Esophagus muscularis mucosa (tissue), 4 donors: ENCODE results near the gene OR52N2. TPM values are rescaled to one million over a fixed set of nuclear protein-coding genes. Genes with fewer than 3 reads are reported as not detected.
A peak's percentile ranks its signal among the peaks of the same experiment; 100 is the strongest.

Experiments
- DNase-seq: peaks from one replicate; pipeline ENCODE4 v3.0.0-alpha.2; 2017; ENCODE audit errors: extremely low spot score
- H3K27ac ChIP-seq, 4 donors: fragments of 200-600 bp; sonication (generic); replicated peaks in 1 of 4; 1 replicate in 3 of 4; 2 replicates in 1 of 4; pipeline ENCODE4 v1.5.1; 2016 to 2019; ENCODE audit warnings: mild to moderate bottlenecking in 1 of 4
- H3K27me3 ChIP-seq, 4 donors: fragments of 200-600 bp; sonication (generic); one replicate each; pipeline versions ENCODE4 v1.5.1 to v1.6.0; 2016 to 2019
- H3K36me3 ChIP-seq, 4 donors: fragments of 200-600 bp; sonication (generic); one replicate each; pipeline ENCODE4 v1.5.1; 2016 to 2019
- H3K4me1 ChIP-seq, 4 donors: fragments of 200-600 bp; sonication (generic); one replicate each; pipeline ENCODE4 v1.5.1; 2016 to 2019
- H3K4me3 ChIP-seq, 4 donors: fragments of 200-600 bp; sonication (generic); 1 replicate in 2 of 4; 2 replicates in 2 of 4; pipeline ENCODE4 v1.5.1; 2016 to 2019; ENCODE audit warnings: mild to moderate bottlenecking in 4 of 4, moderate library complexity in 1 of 4
- H3K9me3 ChIP-seq, 4 donors: fragments of 200-600 bp; sonication (generic); 1 replicate in 3 of 4; 2 replicates in 1 of 4; pipeline ENCODE4 v1.5.1; 2016 to 2019
- CTCF ChIP-seq, 3 experiments: fragments of 200-600 bp in 2 of 3; fragments of 450-650 bp in 1 of 3; sonication (generic) in 2 of 3; IDR thresholded peaks; one replicate each; pipeline ENCODE4 v1.5.1; 2017 to 2019; ENCODE audit warnings: antibody characterized with exemption in 3 of 3, mild to moderate bottlenecking in 2 of 3, moderate library complexity in 1 of 3
- EP300 ChIP-seq: sonication (generic); formaldehyde crosslinking; IDR thresholded peaks from one replicate; pipeline ENCODE4 v1.6.1; 2017; ENCODE audit warnings: antibody characterized with exemption
- POLR2A ChIP-seq: fragments of 450-650 bp; IDR thresholded peaks from one replicate; pipeline ENCODE4 v1.6.1; 2017; ENCODE audit warnings: antibody characterized with exemption, moderate library complexity, mild to moderate bottlenecking, low read depth
- POLR2AphosphoS5 ChIP-seq, 2 donors: sonication (generic); formaldehyde crosslinking; IDR thresholded peaks; one replicate each; pipeline ENCODE4 v1.6.1; 2017; ENCODE audit warnings: antibody characterized with exemption in 2 of 2
- WGBS: methylation state at CpG from one replicate; pipeline ENCODE4 v1.1.5; 2018; 5-methylcytosine and 5-hydroxymethylcytosine counted together
- intact Hi-C: fragments of 100-400 bp; cut with DNase I; formaldehyde crosslinking; loops from one replicate; pipeline ENCODE4 v1.15.1; 2023
- total RNA-seq, 4 donors: library from RNA; depleted of rRNA; stranded (reverse); fragments of >200 nt; gene quantifications; one replicate each; pipeline versions ENCODE4 v1.1.0 to v1.2.1, GENCODE V29; 2016

The OR52N2 gene
- total RNA-seq, 4 donors from 2014 or later, result not detected

GRCh38 chr11:5803982-5804381 is 4.7 kb upstream of the OR52N2 start:
- TF ChIP-seq CTCF (IDR thresholded peaks at IDR 0.05), result no peak
- TF ChIP-seq POLR2AphosphoS5 (IDR thresholded peaks at IDR 0.05), result no peak
- TF ChIP-seq EP300, result no peak
- no peak for TF ChIP-seq POLR2A
- peaks cover 0 to 3% (median 0%) of the 10 kb centered on the region in 4 donors for H3K9me3 ChIP-seq
- H3K27ac ChIP-seq, result no peak overlapping the region
- WGBS, result 80% methylated on average over 5 of the region's 5 CpGs
- no peak for DNase-seq
- no peaks in the 10 kb centered on the region for H3K36me3 ChIP-seq
- intact Hi-C loops, result loop anchor here (10.0 kb wide), 2 partner anchors 119 to 199 kb away; partner anchors contain the start of genes TRIM22 and TRIM5
- no peak overlapping the region for H3K4me3 ChIP-seq
- peaks cover 0 to 9% (median 8%) of the 10 kb centered on the region in 4 donors for H3K4me1 ChIP-seq
- peaks cover 0 to 5% (median 0%) of the 10 kb centered on the region in 4 donors for H3K27me3 ChIP-seq

GRCh38 chr11:5807580-5807979 is 1.1 kb upstream of the OR52N2 start:
- intact Hi-C loops, result loop anchor here (5.0 to 10.0 kb wide), 3 partner anchors 123 to 685 kb away; partner anchors contain the start of genes TRIM22 and TRIM5
- TF ChIP-seq POLR2AphosphoS5 (IDR thresholded peaks at IDR 0.05) (no peak), CTCF (IDR thresholded peaks at IDR 0.05) (no peak), POLR2A (no peak), EP300 (no peak)
- Histone ChIP-seq H3K4me3 (no peak overlapping the region), H3K36me3 (no peaks in the 10 kb centered on the region), H3K27me3 (peaks cover 0 to 9% (median 0%) of the 10 kb centered on the region in 4 donors), H3K27ac (no peak overlapping the region), H3K9me3 (peaks cover 0 to 3% (median 0%) of the 10 kb centered on the region in 4 donors), H3K4me1 (peaks cover 0 to 11% (median 10%) of the 10 kb centered on the region in 4 donors)
- no peak for DNase-seq
- WGBS, result 78% methylated on average over 5 of the region's 10 CpGs

- H3K4me3 ChIP-seq, result peak overlapping the region; percentile 48 to 59 (median 50)
- WGBS, result 44% methylated on average over 5 of the region's 5 CpGs
- no peak for DNase-seq
- H3K27ac ChIP-seq, result no peak overlapping the region
- intact Hi-C loops, result loop anchor here (5.0 to 10.0 kb wide), 3 partner anchors 124 to 687 kb away; partner anchors contain the start of genes TRIM22 and TRIM5
- H3K9me3 ChIP-seq, result peaks cover 0 to under 1% (median 0%) of the 10 kb centered on the region in 4 donors
- no peak for TF ChIP-seq EP300
- no peak for TF ChIP-seq POLR2AphosphoS5 (IDR thresholded peaks at IDR 0.05)
- TF ChIP-seq POLR2A, result no peak
- H3K36me3 ChIP-seq, result no peaks in the 10 kb centered on the region
- peaks cover 0 to 9% (median 0%) of the 10 kb centered on the region in 4 donors for H3K27me3 ChIP-seq
- peaks cover 0 to 11% (median 10%) of the 10 kb centered on the region in 4 donors for H3K4me1 ChIP-seq
Measured at GRCh38 chr11:5809122-5809519, 397 bp downstream of the OR52N2 start.

GRCh38 chr11:5809905-5810795 is 1.4 kb downstream of the OR52N2 start:
- Histone ChIP-seq H3K27me3 (peaks cover 0 to 9% (median 0%) of the 10 kb centered on the region in 4 donors), H3K4me1 (peaks cover 0 to 11% (median 10%) of the 10 kb centered on the region in 4 donors), H3K9me3 (no peaks in the 10 kb centered on the region), H3K36me3 (no peaks in the 10 kb centered on the region), H3K27ac (no peak overlapping the region), H3K4me3 (no peak overlapping the region)
- intact Hi-C loops, result loop anchor here (5.0 to 10.0 kb wide), 3 partner anchors 125 to 688 kb away; partner anchors contain the start of genes TRIM22 and TRIM5
- 65% methylated on average over 6 of the region's 6 CpGs for WGBS
- TF ChIP-seq POLR2AphosphoS5 (IDR thresholded peaks at IDR 0.05) (no peak), CTCF (IDR thresholded peaks at IDR 0.05) (no peak), EP300 (no peak), POLR2A (no peak)
- DNase-seq, result no peak

GRCh38 chr11:5815534-5815933 is 6.8 kb downstream of the OR52N2 start:
- TF ChIP-seq POLR2AphosphoS5 (IDR thresholded peaks at IDR 0.05) (no peak), EP300 (no peak), CTCF (IDR thresholded peaks at IDR 0.05) (no peak), POLR2A (no peak)
- no peaks in the 10 kb centered on the region for H3K36me3 ChIP-seq
- H3K27me3 ChIP-seq, result no peaks in the 10 kb centered on the region
- intact Hi-C loops, result no loop called here
- H3K9me3 ChIP-seq, result no peaks in the 10 kb centered on the region
- no peak overlapping the region for H3K27ac ChIP-seq
- peaks cover 0 to 5% (median 0%) of the 10 kb centered on the region in 4 donors for H3K4me1 ChIP-seq
- WGBS, result 45% methylated on average over 4 of the region's 4 CpGs
- no peak for DNase-seq
- no peak overlapping the region for H3K4me3 ChIP-seq
